Inflammatory macrophage treated with lipopolysaccharide for 1 hour (primary cell): ENCODE measurements around the gene KRTAP9-6.
"Not testable (repeated sequence)": the region's sequence is repeated elsewhere in the genome, so short reads cannot be mapped to it uniquely, and the experiment has no call there.

ENCODE experiments used
- DNase-seq, 2 donors: peaks; one replicate each; pipeline ENCODE4 v3.0.0-alpha.2; 2020 to 2022

The KRTAP9-6 gene, protein sequence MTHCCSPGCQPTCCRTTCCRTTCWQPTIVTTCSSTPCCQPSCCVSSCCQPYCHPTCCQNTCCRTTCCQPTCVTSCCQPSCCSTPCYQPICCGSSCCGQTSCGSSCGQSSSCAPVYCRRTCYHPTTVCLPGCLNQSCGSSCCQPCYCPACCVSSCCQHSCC

DNA sequence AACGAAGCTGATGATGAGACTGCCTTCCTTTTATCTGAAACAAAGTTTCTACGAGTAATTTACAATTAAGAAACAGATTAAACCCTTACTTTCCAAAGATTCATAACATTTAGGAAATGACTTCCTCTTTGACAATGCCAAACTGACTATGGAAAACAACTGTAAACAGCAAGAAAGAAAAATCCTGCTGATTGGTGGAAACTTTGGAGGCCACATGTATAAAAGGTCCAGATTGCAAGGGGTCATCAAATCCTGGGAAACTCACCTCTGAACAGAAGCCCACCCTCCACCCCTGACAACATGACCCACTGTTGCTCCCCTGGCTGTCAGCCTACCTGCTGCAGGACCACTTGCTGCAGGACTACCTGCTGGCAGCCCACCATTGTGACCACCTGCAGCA is at the start of gene KRTAP9-6:
Gene KRTAP9-6 (plus strand): TSS at position 301 of the 400 bp plus-strand sequence. CDS start 0 bp downstream, at position 301.
- no peak for DNase-seq

DNA sequence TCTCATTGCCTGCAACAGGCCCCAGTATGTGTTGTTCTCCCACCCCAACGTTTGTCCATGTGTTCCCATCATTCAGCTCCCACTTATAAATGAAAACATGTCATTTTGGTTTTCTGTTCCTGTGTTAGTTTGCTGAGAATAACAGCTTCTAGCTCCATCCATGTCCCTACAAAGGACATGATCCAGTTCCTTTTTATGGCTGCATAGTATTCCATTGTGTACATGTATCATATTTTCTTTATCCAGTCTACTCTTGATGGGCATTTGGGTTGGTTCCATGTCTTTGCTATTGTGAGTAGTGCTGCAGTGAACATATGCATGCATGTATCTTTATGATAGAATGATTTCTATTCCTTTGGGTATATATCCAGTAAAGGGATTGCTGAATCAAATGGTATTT is 49.5 kb upstream of the KRTAP9-6 start:
- no peak for DNase-seq

DNA sequence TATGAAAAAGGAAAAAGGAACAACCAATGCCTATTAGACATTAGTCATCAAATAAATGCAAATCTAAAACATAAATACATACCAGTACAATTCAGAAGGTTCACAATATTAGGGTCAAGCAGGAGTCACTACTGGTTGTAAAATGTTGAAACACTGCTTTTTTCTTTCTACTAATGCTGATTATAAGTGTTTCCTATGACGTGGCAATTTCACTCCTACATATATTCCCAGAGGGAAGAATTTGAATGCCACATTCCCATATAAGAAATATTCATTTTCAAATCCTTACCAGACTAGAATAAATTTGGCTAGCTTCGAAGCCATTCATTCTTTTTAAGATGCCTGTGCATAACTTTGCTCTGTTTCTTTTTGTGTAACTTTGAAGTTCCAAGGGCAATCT is 41.4 kb upstream of the KRTAP9-6 start:
- DNase-seq: no peak

DNA sequence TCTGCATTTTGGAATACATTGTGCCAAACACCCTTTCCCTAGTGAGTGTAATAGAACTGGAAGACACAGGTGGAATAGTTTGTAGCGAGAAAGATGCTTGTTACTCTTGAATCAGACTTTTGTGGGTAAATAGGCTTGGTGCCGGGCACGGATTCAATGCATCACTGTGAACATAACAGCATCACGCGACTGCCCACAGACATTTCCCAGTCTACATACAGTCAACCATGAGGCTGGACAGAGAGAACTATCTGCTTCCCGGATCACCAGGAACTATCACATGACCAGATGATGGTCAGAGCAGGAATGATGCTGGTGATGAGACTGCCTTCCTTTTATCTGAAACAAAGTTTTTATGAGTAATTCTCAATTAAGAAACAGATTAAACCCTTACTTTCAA is 39.1 kb upstream of the KRTAP9-6 start:
- DNase-seq: no peak

DNA sequence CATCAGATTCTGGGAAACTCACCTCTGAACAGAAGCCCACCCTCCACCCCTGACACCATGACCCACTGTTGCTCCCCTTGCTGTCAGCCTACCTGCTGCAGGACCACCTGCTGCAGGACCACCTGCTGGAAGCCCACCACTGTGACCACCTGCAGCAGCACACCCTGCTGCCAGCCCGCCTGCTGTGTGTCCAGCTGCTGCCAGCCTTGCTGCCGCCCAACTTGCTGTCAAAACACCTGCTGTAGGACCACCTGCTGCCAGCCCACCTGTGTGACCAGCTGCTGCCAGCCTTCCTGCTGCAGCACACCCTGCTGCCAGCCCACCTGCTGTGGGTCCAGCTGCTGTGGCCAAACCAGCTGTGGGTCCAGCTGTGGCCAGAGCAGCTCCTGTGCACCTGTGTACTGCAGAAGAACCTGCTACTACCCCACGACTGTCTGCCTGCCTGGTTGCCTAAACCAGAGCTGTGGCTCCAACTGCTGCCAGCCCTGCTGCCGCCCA is 38.5 kb upstream of the KRTAP9-6 start, which contains the start of gene KRTAP9-2:
Gene KRTAP9-2 (plus strand): TSS at position 51 of the 498 bp plus-strand sequence. CDS start 7 bp downstream, at position 58.
- DNase-seq: not testable (repeated sequence)

DNA sequence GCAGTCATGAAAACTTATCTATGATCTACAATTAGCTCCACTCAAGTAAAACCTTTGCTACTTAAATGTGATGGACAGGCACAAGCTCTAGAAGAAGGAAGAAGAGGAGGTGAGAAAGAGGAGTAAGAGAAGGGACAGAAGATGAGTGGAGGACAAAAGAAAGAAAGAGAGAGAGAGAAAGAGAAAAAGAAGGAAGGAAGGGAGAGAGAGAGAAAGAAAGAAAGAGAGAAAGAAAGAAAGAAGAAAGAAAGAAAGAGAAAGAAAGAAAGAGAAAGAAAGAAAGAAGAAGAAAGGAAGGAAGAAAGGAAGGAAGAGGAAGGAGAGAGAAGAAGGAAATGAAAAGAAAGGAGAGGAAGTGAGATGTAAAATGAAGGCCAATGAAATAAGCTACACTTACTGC is 35.1 kb upstream of the KRTAP9-6 start:
- no peak for DNase-seq

DNA sequence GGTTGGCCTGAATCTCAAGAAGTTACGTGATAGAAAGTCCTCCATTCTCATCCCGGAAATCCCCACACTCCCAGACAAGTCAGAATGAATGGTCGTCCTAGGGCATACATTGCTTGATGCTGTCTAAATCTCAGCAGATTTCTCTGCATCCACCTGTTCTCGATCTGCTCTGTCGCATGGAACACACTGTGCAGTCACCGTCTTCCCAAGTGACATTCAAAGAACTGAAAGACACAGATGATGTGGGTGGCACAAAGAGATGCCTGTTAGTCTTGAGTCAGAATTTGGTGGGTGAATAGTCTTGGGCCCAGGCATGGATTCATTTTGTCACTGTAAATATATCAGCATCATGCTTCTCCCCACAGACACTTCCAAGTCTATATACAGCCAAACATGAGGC is 33.4 kb upstream of the KRTAP9-6 start:
- DNase-seq: no peak

DNA sequence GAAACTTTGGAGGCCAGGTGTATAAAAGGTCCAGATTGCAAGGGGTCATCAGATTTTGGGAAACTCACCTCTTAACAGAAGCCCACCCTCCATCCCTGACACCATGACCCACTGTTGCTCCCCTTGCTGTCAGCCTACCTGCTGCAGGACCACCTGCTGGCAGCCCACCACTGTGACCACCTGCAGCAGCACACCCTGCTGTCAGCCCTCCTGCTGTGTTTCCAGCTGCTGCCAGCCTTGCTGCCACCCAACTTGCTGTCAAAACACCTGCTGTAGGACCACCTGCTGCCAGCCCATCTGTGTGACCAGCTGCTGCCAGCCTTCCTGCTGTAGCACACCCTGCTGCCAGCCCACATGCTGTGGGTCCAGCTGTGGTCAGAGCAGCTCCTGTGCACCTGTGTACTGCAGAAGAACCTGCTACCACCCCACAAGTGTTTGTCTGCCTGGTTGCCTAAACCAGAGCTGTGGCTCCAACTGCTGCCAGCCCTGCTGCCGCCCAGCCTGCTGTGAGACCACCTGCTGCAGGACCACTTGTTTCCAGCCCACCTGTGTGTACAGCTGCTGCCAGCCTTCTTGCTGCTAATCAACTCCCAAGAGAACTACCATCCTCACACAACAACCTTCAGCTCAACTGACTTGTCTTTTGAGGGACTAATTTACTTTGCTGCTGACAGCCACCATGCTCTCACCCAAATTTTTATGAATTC is 32.6 kb upstream of the KRTAP9-6 start, which contains the start of gene KRTAP9-3:
Gene KRTAP9-3 (plus strand): TSS at position 51 of the 707 bp plus-strand sequence. CDS start 53 bp downstream, at position 104.
- not testable (repeated sequence) for DNase-seq

DNA sequence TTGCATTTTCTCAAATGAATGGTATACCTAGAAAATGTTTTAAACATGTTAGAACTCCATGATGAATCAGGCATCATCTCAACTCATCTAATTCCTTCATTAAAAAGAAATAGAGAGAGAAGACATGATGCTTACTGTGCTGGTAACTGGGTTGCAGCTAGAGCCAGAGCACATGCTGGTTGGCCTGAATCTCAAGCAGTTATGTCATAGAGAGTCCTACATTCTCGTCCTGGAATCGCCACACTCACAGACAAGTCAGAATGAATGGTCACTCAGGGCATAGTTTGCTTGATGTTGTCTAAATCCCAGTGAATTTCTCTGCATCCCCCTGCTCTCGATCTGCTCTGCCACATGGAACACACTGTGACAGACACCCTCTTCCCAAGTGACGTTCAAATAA is 28.1 kb upstream of the KRTAP9-6 start:
- DNase-seq: not testable (repeated sequence)

DNA sequence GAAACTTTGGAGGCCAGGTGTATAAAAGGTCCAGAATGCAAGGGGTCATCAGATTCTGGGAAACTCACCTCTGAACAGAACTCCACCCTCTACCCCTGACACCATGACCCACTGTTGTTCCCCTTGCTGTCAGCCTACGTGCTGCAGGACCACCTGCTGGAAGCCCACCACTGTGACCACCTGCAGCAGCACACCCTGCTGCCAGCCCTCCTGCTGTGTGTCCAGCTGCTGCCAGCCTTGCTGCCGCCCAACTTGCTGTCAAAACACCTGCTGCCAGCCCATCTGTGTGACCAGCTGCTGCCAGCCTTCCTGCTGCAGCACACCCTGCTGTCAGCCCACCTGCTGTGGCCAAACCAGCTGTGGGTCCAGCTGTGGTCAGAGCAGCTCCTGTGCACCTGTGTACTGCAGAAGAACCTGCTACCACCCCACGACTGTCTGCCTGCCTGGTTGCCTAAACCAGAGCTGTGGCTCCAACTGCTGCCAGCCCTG is 27.2 kb upstream of the KRTAP9-6 start, which contains the start of gene KRTAP9-8:
Gene KRTAP9-8 (plus strand): TSS at position 51 of the 489 bp plus-strand sequence. CDS start 53 bp downstream, at position 104.
- DNase-seq: not testable (repeated sequence)

DNA sequence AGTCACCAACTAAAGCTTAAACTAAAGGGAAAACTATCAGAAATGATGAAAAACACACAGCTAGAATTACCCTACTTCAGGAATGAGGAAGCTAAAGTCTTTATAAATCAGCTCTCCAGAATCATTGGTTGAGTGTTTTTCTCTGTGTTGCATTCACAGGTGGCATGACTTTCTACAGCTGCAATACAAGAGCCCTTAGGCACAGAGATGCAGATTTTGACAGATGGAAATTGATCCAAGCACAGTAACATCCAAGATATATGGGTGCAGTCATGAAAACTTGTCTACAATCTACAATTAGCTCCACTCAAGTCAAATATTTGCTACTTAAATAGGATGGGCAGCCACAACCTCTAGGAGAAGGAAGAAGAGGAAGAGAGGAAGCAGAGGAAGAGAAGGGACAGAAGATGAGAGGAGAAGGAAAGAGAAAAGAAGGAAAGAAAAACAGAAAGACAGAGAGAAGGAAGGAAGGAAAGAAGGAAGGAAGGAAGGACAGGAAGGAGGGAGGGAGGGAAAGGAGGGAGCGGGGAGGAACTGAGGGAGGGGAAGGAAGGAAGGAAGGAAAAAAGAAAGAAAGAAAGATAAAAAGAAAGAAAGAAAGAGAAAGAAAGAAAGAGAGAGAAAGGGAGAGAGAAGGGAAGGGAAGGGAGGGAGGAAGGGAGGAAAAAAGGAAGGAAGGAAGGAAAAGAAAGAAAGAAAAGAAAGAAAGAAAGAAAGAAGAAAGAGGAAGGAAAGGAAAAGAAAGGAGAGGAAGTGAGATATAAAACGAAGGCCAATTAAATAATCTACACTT is 18.0 kb upstream of the KRTAP9-6 start:
- DNase-seq: not testable (repeated sequence)

DNA sequence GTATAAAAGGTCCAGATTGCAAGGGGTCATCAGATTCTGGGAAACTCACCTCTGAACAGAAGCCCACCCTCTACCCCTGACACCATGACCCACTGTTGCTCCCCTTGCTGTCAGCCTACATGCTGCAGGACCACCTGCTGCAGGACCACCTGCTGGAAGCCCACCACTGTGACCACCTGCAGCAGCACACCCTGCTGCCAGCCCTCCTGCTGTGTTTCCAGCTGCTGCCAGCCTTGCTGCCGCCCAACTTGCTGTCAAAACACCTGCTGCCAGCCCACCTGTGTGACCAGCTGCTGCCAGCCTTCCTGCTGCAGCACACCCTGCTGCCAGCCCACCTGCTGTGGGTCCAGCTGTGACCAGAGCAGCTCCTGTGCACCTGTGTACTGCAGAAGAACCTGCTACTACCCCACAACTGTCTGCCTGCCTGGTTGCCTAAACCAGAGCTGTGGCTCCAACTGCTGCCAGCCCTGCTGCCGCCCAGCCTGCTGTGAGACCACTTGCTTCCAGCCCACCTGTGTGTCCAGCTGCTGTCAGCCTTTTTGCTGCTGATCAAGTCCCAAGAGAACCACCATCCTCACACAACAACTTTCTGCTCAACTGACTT is 15.4 kb upstream of the KRTAP9-6 start, which contains the start of gene KRTAP9-4:
Gene KRTAP9-4 (plus strand): TSS at position 51 of the 604 bp plus-strand sequence. CDS start 34 bp downstream, at position 85.
- not testable (repeated sequence) for DNase-seq

DNA sequence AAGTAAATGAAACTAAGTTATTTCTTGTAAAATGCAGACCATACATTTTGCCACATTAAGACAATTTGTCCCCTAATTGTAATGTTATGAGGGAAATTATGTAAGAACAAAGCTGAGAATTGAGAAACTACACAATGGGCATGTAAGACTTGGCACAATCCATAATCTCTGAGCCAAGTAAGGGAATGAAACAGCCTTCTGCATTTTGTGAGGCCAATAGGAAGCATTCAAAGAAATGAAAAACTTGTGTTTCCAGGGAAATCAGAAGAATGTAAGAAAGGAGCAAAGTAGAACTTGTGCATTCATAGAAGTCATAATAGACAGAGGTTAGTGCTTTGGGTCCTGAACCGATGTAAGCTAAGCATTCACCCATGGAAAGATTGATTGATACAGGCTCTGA is 13.9 kb upstream of the KRTAP9-6 start:
- no peak for DNase-seq

DNA sequence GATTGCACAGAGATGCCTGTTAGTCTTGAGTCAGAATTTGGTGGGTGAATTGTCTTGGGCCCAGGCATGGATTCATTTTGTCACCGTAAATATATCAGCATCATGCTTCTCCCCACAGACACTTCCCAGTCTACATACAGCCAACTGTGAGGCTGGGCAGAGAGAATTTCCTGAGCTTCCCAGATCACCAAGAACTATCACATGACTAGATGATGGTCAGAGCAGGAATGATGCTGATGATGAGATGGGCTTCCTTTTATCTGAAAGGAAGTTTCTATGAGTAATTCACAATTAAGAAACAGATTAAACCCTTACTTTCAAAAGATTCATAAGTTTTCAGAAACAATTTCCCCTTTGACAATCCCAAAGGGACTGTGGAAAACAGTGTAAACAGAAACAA is 10.3 kb upstream of the KRTAP9-6 start:
- DNase-seq: no peak

DNA sequence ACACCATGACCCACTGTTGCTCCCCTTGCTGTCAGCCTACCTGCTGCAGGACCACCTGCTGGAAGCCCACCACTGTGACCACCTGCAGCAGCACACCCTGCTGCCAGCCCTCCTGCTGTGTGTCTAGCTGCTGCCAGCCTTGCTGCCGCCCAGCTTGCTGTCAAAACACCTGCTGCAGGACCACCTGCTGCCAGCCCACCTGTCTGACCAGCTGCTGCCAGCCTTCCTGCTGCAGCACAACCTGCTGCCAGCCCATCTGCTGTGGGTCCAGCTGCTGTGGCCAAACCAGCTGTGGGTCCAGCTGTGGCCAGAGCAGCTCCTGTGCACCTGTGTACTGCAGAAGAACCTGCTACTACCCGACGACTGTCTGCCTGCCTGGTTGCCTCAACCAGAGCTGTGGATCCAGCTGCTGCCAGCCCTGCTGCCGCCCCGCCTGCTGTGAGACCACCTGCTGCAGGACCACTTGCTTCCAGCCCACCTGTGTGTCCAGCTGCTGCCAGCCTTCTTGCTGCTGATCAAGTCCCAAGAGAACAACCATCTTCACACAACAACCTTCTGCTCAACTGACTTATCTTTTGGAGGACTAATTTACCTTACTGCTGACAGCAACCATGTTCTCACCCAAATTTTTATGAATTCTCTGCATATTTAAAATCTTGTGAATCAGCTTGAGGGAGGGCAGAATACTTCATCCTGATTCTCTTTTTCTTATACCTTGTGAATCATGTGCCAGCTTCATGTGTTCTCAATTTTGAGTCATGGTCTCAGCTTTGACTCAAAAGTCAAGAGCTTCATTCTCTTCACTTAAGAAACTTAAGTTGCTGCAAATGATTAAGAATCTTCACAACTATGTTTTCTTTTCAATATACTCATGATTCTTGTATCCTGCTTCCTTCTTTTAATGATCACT is 9.5 kb upstream of the KRTAP9-6 start, which contains the start of gene KRTAP9-9:
Gene KRTAP9-9 (plus strand): TSS at position 4 of the 910 bp plus-strand sequence.
- DNase-seq: not testable (repeated sequence)

DNA sequence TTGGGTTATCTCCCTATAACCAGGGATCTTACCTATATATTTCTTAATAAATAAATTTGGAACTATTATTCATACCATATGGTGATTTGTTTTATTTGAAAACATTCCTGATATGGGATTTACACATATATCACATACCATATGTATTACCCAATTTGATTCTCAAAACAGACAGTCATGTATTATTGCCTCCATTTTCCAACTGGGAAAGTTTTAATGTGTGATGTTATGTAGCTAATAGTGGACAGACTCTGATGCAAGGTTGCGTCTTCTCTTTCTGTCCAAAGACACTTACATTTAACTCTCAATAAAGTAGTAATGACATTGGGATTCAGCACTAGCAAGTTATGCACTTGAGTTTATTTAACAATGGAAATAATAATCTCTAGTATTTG is 8.9 kb upstream of the KRTAP9-6 start:
- DNase-seq: no peak

DNA sequence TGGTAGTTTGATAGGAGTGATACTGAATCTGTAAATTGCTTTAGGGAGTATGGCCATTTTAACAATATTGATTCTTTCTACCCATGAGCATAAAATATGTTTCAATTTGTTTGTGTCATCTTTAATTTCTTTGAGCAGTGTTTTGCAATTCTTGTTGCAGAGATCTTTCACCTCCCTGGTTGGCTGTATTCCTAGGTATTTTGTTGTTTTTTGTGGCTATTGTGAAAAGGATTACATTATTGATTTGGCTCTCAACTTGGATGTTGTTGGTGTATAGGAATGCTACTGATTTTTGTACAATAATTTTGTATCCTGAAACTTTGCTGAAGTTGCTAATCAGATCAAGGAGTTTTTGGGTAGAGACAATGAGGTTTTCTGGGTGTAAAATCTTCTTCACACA is 6.8 kb upstream of the KRTAP9-6 start:
- DNase-seq: no peak

DNA sequence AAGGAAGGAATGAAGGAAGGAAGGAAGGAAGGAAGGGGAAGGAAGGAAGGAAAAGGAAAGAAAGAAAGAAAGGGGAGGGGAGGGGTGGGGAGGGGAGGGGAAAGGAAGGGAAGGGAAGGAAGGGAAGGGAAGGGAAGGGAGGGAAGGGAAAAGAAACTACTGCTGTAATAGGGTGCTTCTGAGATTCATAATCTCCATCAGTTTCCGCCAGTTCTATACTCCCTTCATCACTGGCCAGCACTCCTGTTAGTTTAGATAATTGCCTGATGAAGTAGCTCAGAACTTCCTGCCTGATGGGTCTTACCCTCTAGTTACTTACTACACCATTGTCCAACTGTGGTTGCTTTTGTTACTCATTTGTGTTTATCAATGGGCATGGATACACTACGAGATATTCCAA is 2.0 kb upstream of the KRTAP9-6 start:
- DNase-seq: no peak

DNA sequence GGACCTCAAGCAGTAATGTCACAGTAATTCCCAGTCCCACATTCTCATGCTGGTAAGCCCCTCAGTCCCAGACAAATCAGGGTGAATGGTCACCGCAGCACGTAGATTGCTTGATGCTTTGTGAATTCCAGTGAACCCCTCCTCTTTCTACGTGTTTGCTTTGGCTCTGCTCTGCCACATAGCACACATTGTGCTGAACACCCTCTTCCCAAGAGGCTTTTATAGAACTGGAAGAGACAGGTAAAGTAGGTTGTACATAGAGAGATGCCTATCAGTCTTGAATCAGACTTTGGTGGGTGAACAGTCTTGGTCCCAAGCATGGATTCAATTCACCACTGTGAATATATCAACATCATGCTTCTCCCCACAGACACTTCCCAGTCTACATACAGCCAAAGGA is 579 bp upstream of the KRTAP9-6 start:
- no peak for DNase-seq

DNA sequence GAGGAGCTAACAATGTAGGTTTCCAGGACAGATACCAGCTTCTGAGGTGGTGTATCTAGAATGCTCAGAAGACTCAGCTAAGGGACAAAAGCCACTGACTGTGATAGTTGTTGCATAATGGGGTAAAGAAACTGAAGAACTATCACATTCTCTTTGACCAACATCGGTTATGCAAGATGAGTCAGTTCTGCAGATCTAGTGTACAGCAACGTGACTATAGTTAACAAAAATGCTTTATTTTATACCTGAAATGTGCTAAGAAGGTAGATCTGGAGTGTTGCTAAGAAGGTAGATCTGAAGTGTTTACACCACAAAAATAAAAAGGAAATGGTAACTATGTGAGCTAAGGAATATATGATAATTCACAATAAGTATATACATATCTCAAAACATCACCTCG is 2.5 kb downstream of the KRTAP9-6 start:
- DNase-seq: no peak

DNA sequence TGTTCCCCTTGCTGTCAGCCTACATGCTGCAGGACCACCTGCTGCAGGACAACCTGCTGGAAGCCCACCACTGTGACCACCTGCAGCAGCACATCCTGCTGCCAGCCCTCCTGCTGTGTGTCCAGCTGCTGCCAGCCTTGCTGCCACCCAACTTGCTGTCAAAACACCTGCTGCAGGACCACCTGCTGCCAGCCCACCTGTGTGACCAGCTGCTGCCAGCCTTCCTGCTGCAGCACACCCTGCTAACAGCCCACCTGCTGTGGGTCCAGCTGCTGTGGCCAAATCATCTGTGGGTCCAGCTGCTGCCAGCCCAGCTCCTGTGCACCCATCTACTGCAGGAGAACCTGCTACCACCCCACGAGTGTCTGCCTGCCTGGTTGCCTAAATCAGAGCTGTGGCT is 6.1 kb downstream of the KRTAP9-6 start:
- not testable (repeated sequence) for DNase-seq
